HG02973 (cell line): Measurements from ENCODE around the gene DIS3L2.
A peak's percentile ranks its signal among the peaks of the same experiment; 100 is the strongest.

Experiments used
- ATAC-seq: cut with Tn5 transposase; IDR thresholded peaks from one replicate; pipeline ENCODE4 v1.9.1; 2021; ENCODE audit warnings: moderate library complexity; ENCODE audit not compliant: unreplicated experiment

Gene DIS3L2

DNA sequence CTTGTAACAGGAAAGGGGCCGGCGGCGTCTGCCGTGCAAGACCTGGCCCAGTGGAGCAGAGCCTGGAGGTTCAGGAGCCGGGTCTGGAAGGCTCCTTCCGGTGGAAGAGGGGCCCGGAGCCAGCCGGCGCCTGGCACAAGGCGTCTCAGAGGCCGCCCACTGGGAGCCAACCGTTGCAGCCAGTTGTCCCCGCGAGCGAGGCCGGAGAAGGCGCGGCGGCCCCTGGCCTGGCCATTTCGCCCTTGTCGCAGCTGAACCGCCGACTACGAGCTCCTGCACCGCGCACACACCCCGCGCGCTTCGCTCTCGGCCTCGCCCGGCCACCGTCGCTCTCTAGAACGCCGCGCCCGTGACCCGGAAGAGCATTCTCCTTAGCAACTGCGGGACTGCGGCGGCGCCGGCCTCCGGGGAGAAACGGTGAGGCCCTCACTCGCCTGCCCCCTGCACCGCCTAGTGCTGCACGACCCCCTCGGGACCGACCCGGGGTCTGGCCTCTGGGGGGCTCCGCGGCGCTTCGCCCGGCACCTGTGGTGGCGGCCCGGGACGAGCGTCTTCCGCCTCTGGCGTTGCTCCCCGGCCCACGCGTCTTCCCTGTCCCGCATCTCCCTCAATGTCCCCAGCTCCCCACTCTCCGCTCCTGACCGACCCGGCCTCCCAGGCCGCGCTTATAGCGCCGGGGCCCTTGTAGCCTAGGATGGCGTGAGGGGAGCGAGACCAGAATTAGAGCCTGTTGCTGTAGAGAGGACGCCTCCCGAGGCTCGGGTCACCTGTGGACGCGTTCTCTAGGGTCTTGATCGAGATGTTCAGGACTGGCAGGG, at the start of gene DIS3L2:
Gene DIS3L2, plus strand, starts transcription at position 365 of the 818 bp plus-strand sequence. CDS start 53,215 bp downstream, outside the sequence.
- ATAC-seq, result peak; percentile 93

GRCh38 chr2:231914077-231914690, 47.3 kb upstream of the DIS3L2 start:
- no peak for ATAC-seq

- ATAC-seq, result no peak
These were observed 44.0 kb upstream of the DIS3L2 start for GRCh38 chr2:231917280-231918066.

- no peak for ATAC-seq
These were observed 42.8 kb upstream of the DIS3L2 start for GRCh38 chr2:231918501-231919330.

DNA sequence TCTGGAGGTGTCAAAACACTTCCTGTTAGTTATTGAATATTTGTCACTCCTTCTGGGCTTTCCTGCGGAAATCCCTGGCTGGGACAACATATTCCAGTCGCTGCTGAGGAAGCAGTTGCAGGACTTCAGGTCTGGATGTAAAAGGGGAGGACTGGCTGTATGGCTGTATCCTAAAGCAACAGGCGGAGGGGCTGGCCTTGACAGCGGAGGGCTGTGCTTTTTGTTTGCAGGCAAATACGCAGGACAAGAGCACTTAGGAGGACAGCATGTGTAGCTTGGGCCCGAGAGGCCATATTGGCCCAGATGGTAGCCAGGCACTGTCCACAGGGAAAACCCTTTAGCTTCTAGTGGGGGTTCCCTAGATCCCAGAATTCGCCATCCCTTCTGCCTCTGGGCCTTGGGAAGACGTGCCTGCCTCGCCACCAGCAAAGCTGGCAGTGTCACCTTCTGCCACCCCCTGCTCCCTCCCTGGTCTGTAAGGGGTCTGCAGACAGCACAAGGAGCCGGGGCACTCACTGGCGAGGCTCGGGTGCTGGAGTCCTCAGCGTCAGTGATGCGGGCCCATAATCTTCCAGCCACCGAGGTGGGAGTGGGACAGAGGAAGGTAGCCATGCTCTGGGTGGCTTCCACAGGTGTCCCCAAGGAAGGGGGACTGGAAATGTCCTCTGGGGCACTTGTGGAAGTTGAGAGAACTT, 42.0 kb upstream of the DIS3L2 start:
- ATAC-seq, result no peak

GRCh38 chr2:231920366-231920765, 41.1 kb upstream of the DIS3L2 start:
- no peak for ATAC-seq

- no peak for ATAC-seq
These were observed 40.7 kb upstream of the DIS3L2 start for GRCh38 chr2:231920795-231921194.

DNA sequence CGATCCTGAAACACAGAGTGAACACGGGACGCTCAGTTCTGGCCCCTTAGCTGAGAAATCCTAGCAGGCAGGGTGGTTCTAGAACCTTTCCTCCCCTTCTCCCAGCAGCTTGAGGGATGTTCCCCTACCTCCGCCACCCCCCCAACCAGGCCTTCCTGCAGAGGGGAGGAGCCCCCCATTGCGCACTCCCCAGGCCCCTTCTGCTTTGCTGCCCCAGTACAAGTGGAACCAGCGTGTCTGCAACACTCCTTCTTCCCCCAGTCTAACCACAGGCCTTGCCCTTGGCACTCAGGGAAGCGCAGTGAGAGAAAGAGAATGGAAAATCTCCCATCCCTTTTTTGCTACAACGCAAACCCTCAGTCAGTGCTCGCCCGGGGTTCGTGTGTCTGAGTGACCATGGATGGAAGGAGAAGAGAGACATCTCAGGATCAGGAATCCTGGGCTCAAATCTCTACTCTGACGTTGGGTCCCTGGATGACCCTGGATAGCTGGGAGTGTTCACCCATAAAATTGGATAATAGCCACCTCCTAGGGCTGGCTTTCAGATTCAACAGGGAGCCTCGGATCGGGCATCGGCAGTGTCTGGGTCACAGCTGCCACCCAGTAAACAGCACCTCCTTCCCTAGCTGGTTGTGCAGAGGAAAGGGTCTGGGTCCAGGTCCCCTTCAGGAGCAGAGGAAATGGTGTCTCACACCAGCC, 39.1 kb upstream of the DIS3L2 start:
- no peak for ATAC-seq

DNA sequence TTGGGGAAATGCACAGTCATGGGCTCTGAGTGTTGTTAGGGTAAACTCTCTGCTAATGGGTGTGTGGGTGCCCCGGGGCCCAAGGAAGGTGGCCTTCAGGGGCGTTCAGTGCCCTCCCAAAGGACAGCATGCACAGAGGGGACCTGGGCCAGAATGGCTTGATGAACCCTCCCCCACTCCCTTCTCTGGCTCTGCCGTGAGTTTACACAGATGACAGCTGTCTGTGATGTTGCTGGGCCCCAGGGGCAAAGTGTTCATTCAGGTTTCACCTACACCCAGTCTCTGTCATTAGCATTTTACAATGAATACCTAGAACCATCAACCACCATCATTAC, 38.5 kb upstream of the DIS3L2 start:
- no peak for ATAC-seq

DNA sequence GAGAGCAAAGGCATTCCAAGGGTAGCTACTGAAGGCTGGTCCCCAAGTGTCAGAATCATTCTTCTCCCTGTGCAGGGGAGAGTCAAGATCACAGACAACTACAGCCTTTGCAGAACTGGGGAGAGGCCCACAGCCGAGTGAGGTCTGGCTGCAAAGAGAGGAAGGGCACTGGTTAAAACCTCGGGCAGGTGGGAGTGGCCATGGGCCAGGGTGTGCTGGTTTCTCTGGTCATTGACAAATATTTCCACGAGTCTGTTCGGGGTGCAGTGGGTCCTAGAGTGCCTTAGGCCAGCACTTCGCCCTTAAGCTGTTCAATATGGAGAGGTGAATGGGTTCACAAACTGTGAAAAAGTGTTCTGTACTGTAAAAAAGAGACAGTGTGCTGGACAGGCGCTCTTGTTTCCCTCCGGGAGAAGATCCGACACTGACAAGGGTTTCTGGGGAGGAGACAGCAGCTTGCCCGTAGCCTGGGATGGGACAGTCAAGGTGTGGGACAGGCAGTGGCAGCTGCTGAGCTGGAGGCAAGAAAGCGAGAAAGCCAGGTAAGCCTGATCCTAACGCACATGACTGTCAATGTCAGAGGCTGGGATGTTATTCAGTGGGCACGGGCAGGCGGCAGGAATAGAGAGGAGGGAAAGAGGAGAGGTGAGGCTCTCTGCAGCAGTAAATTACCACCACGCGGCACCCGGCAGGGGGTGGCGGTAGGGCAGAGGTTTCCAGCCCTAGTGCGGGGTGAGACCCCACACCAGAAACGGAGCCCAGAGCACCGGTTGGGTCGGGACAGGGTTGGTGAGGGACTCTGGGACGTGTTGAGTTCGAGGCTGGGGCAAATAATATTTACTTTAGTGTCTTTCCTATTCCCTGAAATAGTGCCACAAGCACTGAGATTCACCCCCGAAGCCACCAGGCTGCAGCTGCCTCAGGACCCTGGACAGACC, 37.3 kb upstream of the DIS3L2 start:
- ATAC-seq, result no peak

- no peak for ATAC-seq
These were observed 36.6 kb upstream of the DIS3L2 start for GRCh38 chr2:231924889-231925275.

DNA sequence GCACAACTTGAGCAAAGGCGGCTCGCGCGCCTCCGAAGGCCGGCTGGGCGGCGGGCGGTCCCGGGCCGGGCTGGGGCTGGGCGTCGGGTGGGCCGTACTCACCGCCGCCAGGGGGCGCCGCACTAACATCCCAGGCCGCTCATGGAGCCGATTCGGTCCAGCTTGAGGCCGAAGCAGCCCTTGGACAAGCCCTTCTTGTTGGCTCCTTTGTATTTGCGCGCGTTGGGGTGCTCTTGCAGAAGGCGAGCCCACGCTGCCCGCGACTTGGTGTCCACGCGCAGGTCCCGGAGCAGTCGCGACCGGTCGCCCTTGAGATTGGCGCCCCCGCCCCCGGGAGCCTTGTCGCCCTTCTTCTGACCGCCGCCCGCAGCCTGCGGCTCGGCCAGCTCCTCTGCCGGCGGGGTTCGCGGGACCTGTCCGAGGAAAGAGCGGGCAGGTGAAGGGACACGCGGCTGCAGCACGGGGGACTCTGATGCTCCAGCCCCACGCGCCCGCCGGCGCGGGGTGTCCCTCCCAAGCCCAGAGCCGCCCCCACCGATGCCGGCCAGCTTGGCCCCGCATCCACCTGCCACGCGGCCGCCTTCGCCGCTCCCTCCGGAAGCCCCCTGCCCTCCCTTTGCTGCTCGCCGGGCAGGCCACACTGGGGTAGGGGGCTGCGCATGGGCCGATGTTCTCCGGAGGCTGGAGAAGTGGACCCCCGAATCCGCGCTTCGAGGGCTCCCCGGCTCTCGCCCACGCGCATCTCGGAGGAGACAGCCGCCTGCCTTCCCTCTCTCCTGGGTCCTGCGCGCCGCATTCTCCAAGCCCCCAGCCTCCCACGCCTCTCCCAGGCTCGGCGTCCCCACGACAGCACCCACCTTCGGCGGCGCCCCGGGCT, 36.0 kb upstream of the DIS3L2 start:
- no peak for ATAC-seq

- peak; percentile 45 for ATAC-seq
These were observed 35.3 kb upstream of the DIS3L2 start, which contains the start of gene NPPC for GRCh38 chr2:231926180-231926741. TSS of gene NPPC (minus strand) at chr2:231926396. CDS start at chr2:231926249, 147 bp downstream.

GRCh38 chr2:231926761-231927565, 34.5 kb upstream of the DIS3L2 start:
- ATAC-seq, result no peak

DNA sequence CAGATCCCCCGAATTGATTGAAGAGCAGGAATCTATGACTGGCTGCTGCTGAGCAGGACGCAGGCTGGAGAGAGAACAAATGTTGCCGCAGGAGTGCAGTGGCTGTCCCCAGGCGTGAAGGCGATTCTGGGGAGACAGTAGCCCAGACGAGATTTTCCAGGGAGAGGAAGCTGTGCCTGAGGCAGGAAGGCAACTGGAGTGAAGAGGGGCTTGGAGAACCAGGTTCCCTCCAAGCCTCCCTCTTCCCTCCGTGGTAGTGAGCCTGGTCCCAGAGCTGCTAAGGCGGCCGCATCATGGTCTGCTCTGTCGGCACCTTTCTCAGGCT, 34.0 kb upstream of the DIS3L2 start:
- ATAC-seq, result no peak

DNA sequence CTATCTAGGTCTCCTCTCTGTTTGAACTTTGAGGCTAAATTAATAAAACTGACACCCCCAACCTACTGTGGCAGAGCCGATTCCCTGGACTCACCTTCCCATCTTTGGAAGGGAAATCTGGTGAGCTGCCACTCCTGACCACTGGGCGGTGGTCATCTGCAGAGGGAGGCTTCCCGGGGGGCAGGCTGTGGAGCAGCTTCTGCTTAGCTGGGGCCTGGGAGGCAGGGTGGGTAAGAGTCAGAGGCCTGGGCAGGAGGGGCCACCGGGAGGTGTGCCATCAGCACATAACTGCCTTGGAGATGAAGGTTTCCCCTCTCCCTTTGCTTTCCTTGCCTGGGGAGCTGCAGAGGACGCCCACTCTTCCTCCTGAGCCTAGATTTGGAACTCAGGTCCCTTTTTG, 33.0 kb upstream of the DIS3L2 start:
- ATAC-seq, result no peak
